Measurements from ENCODE around the gene ADAMTS12.

Gene ADAMTS12

DNA sequence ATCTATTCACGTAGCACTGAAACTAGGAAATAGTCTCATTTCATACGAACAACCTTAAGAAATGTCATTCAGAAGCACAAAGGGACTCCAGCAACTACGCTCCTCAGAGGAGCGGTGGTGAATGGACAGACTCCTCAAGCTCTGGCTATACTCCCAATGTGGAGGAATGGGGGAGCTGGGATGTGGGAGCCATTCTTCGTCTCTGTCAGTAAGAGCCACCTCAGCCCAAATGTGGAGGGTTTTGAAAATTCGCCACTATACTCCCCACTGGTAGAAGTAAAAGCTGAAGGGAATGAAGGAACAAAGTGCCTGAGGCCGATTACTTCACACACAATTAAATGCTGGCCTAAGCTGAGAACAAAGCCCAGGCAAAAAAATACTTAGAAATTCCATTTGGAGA is 96.3 kb downstream of the ADAMTS12 start:
- no peak for DNase-seq

DNA sequence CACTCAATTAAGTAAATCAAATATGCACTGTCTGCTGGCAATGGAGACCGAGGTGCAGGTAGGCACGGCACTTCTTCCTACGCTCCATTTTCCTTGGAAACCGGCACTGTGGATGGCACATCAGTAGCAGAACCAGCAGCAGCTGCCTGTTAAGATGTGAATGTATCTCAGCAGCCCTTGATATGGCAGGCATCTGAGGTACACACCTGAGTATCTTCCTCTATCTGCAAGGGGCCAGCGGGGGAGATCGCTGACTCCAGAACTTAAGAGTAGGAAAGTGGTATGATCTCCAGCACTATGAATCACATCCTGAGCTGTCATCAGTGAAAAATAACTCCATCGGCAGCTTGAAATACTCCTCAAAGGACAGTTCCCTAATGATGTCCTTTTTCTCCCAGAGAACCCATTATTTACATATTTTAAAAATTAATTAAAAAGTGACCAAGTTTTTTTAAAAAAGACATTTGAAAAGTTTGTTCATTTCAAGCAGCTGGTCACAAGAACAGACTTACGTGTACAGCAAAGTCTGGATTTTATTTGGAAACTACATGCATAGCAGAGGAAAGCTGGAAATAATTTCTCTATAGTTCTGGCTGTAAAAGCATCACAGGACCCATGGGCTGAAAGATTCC is 97.1 kb downstream of the ADAMTS12 start:
- DNase-seq = no peak

DNA sequence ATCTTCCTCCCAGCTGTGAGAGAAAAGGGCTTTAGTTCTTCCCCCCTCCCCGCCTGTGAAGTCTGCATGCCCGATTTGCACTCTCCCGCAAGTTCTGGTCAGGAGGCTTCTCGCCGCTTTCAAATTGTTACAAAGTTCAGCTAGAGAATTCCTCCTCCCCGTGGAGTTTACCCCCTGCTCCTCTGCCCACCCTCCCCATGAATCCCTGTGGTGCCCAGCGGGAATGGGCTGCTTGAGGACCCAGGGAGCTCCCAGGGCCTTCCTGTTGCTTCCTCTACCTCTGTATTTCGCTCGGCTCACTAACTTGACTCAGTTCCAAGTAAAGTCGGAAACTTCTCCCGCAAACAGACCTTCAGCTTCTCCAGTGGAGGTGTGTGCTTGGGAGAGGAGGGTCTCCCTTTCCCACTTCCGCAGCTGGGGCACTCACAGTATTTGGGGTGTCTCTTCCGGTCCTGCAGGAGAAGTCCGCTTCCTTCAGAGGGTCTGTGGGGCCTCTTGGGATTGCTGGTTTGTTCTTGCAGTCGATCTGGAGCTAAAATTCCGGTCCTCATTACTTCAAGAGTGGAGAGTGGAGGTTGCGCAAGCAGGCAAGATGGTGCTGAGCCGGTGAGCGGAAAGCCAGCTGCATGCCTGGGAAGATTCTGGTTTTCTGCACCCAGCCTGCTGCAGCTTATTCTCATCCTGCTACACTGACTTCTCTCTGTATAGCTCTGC is 97.8 kb downstream of the ADAMTS12 start:
- DNase-seq = no peak

DNA sequence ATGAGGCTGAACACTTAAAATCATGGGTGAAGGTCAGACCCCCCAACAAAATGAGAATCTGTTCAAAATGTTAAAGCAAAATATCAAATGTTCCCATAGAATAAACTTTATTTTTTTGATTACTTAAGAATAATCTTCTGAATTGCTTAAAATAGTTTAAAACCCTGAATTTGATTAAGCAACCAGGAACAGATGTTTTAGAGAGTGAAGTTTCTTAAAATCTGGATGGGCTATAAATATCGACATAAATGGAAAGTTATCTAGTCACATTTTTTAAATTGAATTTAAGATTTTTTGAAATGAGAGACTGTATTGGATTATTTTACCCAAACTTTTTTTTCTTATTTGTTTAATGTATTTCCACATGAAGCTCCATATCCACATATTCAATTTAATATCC is 98.5 kb downstream of the ADAMTS12 start:
- DNase-seq = no peak

DNA sequence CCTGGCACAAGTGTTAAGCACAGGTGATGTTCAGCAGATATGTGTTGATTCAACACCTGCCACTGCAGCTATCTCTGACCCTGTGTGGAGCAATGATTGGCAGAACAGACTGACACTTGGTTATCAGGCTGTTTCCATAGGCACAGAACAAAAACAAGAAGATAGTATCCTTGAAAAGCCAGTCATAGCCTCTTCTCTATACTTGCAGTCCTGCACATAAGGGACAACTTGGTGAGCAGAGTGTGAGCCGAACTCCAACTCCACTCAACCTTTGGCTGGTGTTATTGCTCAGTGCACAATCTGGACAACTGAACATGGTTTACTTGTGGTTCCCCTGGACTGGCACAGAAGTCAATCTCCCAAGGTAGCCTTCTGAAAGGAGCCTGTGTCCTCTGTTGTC is 99.2 kb downstream of the ADAMTS12 start:
- no peak for DNase-seq

DNA sequence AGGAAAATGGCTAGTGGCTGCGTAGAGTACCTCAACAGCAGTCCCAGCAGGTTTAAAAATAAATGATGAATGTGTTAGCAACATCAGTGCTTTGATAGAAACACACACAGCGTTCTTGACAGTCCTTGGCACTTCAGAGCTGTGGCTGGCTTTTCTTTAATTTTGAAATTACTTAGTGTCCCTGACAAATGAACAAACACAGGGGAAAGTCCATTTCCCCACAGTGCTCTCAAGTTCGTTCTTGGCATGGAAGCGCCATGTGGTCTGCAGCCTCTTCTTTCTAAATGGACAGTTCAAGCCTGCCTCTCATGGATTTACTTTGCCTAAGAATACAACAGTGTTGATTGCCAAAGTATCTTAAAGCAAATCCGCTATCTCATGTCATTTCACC is 102.2 kb downstream of the ADAMTS12 start:
- DNase-seq = no peak

DNA sequence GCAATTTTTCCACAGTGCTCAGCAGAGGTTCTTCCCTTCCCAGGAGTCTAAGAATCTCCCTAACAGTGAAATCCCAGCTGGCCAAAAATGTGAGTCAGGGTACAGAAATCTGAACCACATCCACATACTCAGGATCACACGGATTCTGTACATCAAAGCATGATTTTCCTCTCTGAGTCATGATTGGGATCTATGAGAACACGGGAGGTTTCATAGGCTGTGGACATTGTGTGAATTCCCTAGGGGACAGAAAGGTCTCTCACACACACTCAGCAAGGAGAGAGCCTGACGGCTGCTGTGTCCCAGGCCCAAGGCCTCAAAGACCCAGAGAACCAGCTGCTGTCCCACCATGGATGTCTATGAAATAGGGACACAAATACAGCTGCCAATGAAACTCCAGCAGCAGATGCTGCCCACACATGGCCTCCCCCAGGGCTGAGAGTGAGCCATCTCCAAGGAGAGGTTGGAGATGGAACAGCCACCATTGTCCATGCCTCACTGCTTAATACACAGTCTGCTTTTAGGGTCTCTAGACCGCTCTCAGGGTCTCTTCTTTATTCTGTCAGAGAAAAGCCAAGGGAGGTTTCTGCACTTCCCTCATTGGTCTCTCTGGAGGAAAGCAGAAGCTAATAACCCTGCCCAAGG is 102.7 kb downstream of the ADAMTS12 start:
- no peak for DNase-seq

DNA sequence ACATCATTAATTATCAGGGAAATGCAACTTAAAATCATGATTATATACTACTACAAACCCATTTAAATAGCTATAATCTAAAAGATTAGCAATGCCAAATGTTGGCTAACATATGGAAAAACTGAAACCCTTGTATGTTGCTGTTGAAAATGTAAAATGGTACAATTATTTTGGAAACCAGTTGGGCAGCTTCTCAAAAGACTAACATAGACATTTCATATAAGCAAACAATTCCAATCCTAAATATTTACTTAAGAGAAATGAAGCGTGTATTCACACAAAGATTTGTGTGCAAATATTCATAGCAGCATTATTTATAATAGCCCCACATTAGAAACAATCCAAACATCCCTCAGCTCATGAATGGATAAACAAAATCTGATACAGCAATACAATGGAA is 106.2 kb downstream of the ADAMTS12 start:
- DNase-seq = no peak

DNA sequence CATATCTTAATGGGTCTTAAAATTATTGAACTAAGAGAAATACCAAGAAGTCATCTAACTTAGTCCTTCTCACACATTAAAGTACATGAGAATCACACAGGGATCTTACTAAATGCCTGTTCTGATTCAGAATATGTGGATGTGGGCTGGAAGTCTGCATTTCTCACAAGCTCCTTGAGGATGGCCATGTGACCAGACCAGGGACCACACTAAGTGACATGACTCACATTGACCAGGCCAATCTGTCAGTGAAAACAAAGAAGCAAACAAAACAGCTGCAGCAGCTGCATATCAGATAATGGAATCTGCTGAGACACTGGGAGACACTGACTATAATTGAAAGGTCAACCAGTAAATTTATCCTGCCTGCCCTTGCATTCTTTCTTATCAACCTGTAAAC is 110.5 kb downstream of the ADAMTS12 start:
- DNase-seq = no peak

DNA sequence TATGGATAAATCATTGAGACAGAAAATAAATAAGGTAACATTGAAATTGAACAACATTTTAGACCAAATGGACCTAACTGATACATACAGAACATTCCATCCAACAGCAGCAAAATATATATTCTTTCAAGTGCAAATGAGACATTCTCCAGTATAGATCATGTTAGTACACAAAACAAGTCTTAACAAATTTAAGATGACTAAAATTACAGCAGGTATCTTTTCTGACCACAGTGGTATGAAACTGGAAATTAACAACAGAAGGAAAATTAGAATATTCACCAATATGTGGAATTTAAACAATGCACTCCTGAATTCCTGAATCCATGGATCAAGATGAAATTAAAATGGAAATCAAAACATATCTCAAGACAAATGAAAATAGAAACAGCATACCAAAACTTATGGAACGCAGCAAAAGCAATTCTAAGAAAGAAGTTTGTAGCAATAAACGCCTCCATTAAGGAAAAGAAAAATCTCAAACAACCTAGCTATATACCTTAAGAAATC is 115.6 kb downstream of the ADAMTS12 start:
- DNase-seq = no peak

DNA sequence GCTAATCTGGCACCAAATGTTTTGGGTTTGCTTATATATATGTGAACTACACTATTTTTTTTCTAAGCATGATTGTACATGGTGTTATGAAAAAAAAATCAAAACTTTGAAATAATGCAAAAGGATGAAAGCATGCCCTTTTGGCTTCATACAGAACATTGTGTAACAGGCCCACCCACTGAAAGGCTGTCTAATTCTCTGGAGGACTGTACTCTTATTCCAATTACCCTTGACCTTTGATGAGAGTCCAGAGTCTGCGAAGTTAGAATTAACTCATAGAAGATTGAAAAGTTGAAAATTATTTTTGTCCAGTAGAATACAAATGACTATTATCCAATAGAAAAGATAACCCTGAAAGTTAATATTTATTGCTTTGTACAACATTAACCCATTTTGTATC is 117.4 kb downstream of the ADAMTS12 start:
- no peak for DNase-seq

DNA sequence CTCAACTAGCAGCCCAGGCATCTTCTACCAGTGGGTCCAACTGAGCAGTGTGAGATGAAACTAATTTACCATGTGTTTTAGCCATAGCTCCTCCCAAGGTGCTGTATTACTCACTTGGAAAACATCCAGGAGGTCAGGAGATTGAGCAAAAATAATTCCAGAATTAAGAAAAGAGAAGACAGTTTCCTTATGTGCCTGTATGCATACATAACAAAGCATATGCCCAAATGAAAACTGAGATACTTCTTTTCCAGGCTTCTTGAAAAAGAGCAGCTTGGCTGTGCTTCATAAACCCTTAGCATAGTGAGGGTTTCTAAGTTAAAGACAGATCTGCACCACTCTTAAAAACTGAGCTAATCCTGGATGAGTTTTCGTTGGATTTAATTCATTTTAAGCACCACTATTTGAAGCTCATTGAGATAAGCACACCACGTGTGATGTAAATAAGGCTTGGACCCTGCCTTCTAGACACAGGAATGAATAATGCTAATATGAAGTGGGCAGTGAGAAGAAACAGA is 119.4 kb downstream of the ADAMTS12 start:
- DNase-seq = no peak

DNA sequence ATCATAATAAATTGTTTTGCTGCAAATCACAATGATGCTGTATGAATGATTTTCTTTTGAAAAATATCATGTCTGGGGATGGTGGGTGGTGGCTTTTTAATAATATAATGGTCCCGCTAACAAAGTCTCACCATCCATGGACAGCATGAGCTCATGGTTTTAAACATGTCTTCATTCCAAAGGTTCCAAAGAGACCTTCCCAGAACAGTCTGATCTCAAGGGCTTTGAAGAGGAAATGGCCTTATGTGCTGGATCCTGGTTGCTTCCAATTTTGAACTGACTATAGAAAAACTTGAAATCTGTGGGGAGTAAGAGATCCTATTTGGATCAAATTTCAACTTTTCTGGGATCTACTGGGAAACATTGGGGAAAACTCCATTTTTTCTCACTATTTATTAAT is 121.8 kb downstream of the ADAMTS12 start:
- DNase-seq = no peak

DNA sequence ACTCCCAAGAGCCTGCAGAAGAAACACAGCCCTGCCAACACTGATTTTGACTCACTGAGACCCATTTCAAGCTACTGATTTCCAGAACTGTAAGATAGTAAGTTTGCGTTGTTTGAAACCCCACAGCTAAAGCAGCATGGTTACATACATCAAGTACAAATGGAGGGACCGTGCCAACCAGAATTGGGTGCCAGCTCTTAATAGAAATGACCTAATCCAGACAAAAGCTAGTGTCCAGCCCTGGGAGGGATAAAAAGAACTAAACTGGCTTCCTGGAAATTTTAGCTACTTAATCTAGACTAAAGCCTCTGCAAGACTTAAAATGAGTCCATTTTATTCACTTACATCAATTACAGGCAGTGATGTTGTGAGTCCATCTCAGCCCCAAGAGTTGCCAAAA is 122.6 kb downstream of the ADAMTS12 start:
- DNase-seq = no peak

DNA sequence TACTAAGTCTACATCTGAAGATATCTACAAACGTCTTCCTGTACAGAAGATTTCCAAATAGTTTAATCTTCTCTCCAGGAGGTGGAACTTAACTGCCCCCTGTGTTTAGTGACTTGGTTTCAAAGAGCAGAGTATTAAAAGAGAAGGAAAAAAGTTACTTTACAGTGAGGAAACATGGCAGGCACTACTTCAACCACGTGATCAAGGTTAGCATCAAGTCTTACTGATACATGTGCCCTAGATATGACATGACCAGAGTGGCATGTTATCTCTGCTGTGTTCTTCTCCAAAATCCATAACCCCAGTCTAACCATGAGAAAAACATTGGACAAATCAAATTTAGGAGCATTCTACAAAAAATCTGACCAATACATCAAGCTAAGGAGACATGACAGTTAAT is 125.8 kb downstream of the ADAMTS12 start:
- DNase-seq = no peak

DNA sequence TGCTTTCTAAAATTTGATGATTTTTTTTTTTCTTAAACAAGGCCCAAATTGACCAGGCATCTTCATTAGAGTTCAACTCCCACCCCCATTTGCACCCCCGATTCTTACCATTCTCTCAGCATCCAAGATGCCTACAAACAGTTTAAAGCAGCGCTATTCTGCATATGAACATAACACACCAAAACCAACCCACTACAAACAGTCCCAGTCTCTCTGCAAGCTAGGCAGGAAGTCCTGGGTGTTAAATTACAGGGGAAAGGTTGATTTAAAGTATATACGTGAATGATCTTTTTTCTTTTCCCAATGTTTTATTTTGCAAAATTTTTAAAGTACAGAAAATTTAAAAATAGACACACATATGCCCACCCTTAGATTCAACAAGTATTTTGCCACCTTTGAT is 127.0 kb downstream of the ADAMTS12 start:
- no peak for DNase-seq

DNA sequence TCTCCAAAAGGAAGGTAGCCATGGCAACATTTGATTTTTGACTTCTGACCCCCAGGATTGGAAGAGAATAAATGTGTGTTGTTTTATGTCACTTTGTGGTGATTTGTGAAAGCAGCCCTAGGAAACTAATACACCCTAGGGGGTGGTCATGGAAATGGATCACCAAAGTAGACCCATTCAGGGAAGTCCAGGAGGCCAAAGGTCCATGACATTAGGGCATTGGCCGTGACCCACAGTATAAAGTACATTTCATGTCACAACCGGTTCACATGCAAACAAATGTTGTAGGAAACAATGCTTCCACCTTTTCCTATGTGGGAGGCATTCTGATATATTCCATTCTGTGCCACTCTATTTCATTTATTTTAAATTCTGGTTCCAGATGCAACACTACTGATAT is 128.4 kb downstream of the ADAMTS12 start:
- DNase-seq = no peak

DNA sequence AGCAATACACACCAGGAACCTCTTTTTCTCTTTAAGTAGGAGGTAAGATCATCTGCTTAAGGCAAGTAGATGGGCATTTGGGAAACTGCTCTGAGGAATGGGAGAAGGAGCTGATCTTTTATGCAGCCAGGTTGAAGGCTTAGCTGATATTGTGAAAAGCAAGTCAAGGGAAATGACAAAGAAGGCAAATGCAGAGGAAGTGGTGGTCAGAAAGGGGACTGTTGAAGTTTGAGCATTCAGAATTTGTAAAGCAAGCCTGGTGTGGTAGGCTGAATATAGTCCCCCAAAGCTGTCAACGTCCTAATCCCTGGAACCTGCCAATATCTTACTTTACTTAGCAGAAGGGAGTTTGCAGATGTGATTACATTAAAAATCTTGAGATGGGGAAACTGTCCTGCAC is 128.9 kb downstream of the ADAMTS12 start:
- DNase-seq = no peak

DNA sequence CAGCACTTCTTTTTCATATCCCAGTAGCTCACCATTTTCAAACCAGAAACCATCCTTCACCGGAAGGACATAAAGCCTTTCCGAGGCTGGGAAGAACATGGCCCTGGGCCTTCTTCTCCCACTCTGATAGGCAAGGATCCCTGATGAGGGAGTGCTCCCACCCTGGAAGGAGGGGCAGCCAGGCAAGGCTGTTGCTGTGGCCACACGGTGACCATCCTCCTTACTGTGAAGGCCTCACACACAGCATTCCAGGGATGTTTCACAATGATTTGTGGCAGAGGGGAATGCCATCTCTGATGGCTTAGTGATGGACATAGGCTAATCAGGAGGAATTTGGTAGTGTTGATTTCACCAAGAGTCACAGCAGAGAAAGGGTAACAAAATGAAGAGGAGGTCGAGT is 130.7 kb downstream of the ADAMTS12 start:
- DNase-seq = no peak

DNA sequence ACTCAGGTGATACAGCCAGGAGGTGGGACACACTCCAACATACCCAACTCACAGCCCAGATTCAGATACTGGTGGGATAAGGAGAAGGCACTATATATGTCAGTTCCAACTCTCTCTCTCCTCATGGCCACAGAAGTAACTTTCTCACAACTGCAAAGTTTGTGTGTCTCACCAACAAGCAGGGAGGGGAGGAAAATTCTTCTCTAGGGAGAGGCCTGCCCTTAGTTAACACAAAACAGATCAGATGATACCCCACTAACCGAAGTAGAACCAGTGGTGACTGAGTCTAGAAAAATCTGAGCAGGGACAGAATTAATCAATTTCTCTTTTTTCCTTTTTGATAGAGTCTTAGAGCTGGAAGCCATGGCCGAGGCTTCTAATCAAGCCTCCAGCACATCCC is 133.1 kb downstream of the ADAMTS12 start:
- no peak for DNase-seq

DNA sequence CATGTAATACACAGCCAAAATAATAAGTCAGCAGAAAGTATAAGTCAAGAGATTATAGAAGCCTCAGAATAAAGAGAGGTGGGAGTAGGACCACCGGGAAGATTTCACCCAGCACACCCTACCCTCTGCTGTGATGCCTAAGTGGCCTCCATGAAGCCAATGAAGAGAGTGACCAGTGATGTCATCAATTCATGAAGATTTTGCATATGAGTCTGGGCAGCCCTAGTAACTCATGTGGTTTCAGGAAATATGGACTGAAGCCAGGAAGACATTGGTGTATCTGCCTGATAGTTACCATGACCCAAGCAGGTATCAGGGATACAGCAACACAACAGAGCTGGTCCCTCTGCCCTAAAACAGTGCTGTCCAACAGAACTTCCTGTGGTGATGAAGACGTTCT is 135.3 kb downstream of the ADAMTS12 start:
- DNase-seq = no peak

DNA sequence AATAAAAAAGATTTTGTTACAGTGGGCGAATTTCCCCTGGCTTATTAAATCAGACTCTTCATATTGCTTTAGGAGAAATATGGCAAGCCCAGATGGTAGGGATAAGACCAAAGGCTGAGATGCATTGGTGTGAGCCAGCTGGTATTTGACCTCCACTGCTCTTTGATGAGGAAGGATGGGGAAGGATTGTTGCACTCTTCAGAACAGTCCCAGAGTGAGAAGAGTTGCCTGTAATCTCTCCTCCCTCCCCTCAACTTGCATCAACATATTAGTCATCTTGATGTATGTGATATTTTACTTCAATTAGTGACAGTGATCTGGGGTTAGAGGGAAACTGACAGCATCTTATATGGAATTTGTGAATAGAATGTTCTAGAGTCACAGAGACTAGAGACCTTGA is 136.6 kb downstream of the ADAMTS12 start:
- DNase-seq = no peak

DNA sequence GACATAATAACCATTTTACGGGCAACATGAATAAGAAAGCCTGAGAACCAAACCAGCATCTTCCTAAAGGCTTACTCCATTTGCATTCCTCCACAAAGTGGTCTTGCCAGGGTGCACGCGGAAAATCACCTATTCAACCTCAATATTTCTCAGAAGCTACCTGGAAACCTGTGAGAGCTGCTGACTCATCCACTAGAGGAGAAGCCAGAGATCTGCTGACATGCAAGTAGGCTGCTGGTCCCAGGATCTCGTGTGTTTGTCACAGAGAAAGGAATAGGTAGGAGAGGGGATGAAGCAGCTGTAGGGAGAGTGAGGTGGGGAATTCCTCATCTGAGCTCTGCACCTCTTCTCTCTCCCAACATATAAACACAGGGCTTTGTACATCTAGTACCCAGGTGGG is 138.1 kb downstream of the ADAMTS12 start:
- DNase-seq = no peak

DNA sequence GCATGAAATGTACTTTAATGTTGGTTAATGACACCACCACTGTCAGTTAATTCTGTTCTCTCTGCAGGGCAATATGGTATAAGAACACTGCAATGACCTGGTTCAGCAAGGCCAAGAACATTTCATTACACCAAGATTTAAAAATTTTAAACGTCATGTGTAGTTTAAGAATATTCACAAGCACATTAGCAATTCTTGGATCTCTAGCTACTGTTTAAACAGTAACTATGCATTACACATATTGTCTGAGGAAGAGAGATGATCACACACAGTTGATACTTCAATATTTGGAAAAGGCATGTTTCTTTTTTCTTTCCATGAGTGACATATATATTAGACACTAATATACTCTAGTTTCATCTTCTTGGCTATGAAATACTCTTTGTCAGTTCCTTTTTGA is 143.0 kb downstream of the ADAMTS12 start:
- DNase-seq = no peak

All from NCI-H187 (cell line).